GM12878 (cell line): ENCODE measurements around the gene SLCO4A1. TPM values are rescaled to one million over a fixed set of nuclear protein-coding genes. Genes with fewer than 3 reads are reported as not detected.

ENCODE experiments used
- ATAC-seq: fragments of 200-7000 bp; cut with Tn5 transposase; 3 replicates; pipeline ENCODE4 v1.9.1; 2020; ENCODE audit warnings: mild to moderate bottlenecking, moderate library complexity
- BruUV-seq: library from RNA; stranded (reverse); fragments of 400-500 nt; replicated peaks from 2 replicates; lab custom pipeline; 2021; lab: Mats Ljungman, UMichigan
- CTCF ChIA-PET: fragments of 300-600 bp; sonication (Branson Sonifier 250); formaldehyde crosslinking; extraction: SDS; loops from one replicate; lab custom pipeline; 2021; ENCODE audit warnings: inconsistent platforms; lab: Yijun Ruan, JAX
- POLR2A ChIA-PET: fragments of 350-600 bp; formaldehyde crosslinking; extraction: SDS; loops from one replicate; lab custom pipeline; 2021; ENCODE audit warnings: inconsistent platforms; lab: Charles Lee
- RAD21 ChIA-PET: fragments of 300-600 bp; sonication (Branson Sonifier 250); formaldehyde crosslinking; loops from one replicate; lab custom pipeline; 2023; ENCODE audit warnings: antibody characterized with exemption; ENCODE audit not compliant: unreplicated experiment; lab: Charles Lee
- SMC1A ChIA-PET: fragments of 300-600 bp; sonication (Branson Sonifier 250); formaldehyde crosslinking; loops from one replicate; lab custom pipeline; 2023; ENCODE audit not compliant: unreplicated experiment, uncharacterized antibody; lab: Charles Lee
- DNase-seq: peaks from one replicate; pipeline ENCODE4 v3.0.0-alpha.2; 2011; ENCODE audit warnings: low read depth, low spot score
- FAIRE-seq: peaks from 3 replicates; lab custom pipeline; 2011; peaks lifted over from hg19 to GRCh38; lab: Jason Lieb, UNC
- H2AFZ ChIP-seq: 2 replicates; pipeline ENCODE4 v1.6.0; 2011; ENCODE audit warnings: low read depth, low read length, control low read depth; ENCODE audit not compliant: control insufficient read depth
- H3K27ac ChIP-seq: 2 replicates; pipeline ENCODE4 v1.5.1; 2011; ENCODE audit warnings: control low read depth; ENCODE audit not compliant: control insufficient read depth, insufficient read depth
- H3K27me3 ChIP-seq, 2 experiments: replicated peaks in 1 of 2; 2 replicates each; pipeline versions ENCODE4 v1.6.0 to v1.6.1; 2011; ENCODE audit warnings: low read length in 1 of 2; ENCODE audit not compliant: control insufficient read depth in 2 of 2, insufficient read depth in 2 of 2
- H3K36me3 ChIP-seq, 2 experiments: 2 replicates each; pipeline ENCODE4 v1.5.1; 2011; ENCODE audit warnings: low read length in 1 of 2; ENCODE audit not compliant: control insufficient read depth in 2 of 2, insufficient read depth in 2 of 2
- H3K4me1 ChIP-seq: 2 replicates; pipeline ENCODE4 v1.6.1; 2011; ENCODE audit warnings: mild to moderate bottlenecking, low read length, moderate library complexity, mixed read lengths; ENCODE audit not compliant: control insufficient read depth, insufficient read depth
- H3K4me2 ChIP-seq: 2 replicates; pipeline ENCODE4 v1.6.0; 2011; ENCODE audit warnings: control low read depth; ENCODE audit not compliant: control insufficient read depth, insufficient read depth
- H3K4me3 ChIP-seq: fragments of 200-600 bp; sonication (generic); 2 replicates; pipeline ENCODE4 v1.5.1; 2016
- H3K79me2 ChIP-seq: 2 replicates; pipeline ENCODE4 v1.6.0; 2011; ENCODE audit warnings: low read length; ENCODE audit not compliant: control insufficient read depth, insufficient read depth
- H3K9ac ChIP-seq: 2 replicates; pipeline ENCODE4 v1.8.0; 2011; ENCODE audit warnings: low read length, control low read depth, mixed read lengths; ENCODE audit not compliant: control insufficient read depth, insufficient read depth
- H3K9me3 ChIP-seq: replicated peaks from 3 replicates; pipeline ENCODE4 v1.5.1; 2011; ENCODE audit warnings: mild to moderate bottlenecking, low read length; ENCODE audit not compliant: control insufficient read depth, insufficient read depth
- H4K20me1 ChIP-seq: 2 replicates; pipeline ENCODE4 v1.6.0; 2011; ENCODE audit not compliant: control insufficient read depth, insufficient read depth
- BCL3 ChIP-seq: IDR thresholded peaks from 2 replicates; pipeline ENCODE4 v1.6.1; 2011; ENCODE audit warnings: borderline replicate concordance, low read depth, mild to moderate bottlenecking, moderate library complexity, low read length; ENCODE audit not compliant: insufficient read depth, poor library complexity, severe bottlenecking
- BCLAF1 ChIP-seq: fragments of 450-650 bp; IDR thresholded peaks from 2 replicates; pipeline ENCODE4 v1.6.1; 2017; ENCODE audit warnings: antibody characterized with exemption, mild to moderate bottlenecking, moderate library complexity
- CEBPB ChIP-seq, 2 experiments: fragments of 150-350 bp in 1 of 2; IDR thresholded peaks; 2 replicates each; pipeline ENCODE4 v1.6.1; 2012 to 2014; ENCODE audit warnings: low read depth in 2 of 2, low read length in 2 of 2, borderline replicate concordance in 1 of 2, inconsistent platforms in 1 of 2
- EZH2 ChIP-seq: IDR thresholded peaks from 2 replicates; pipeline ENCODE4 v1.6.1; 2012; ENCODE audit warnings: low read depth, mild to moderate bottlenecking, control low read depth, inconsistent platforms, low read length, borderline replicate concordance; ENCODE audit not compliant: control insufficient read depth
- HDGF ChIP-seq: fragments of 450-650 bp; IDR thresholded peaks from 2 replicates; pipeline ENCODE4 v1.6.1; 2016; ENCODE audit warnings: antibody characterized with exemption
- JUNB ChIP-seq: IDR thresholded peaks from 2 replicates; pipeline ENCODE4 v1.6.1; 2016; ENCODE audit warnings: antibody characterized with exemption, mild to moderate bottlenecking
- LARP7 ChIP-seq: fragments of 450-650 bp; IDR thresholded peaks from 2 replicates; pipeline ENCODE4 v1.6.1; 2017; ENCODE audit warnings: mild to moderate bottlenecking
- MAX ChIP-seq: IDR thresholded peaks from 2 replicates; pipeline ENCODE4 v1.6.1; 2012; ENCODE audit warnings: low read depth, low read length, improper control_type of control experiment
- MEF2A ChIP-seq: IDR thresholded peaks from 2 replicates; pipeline ENCODE4 v1.6.1; 2011; ENCODE audit warnings: low read depth, mild to moderate bottlenecking, low read length, moderate library complexity; ENCODE audit not compliant: insufficient read depth
- NFXL1 ChIP-seq: fragments of 450-650 bp; IDR thresholded peaks from 2 replicates; pipeline ENCODE4 v1.6.1; 2017; ENCODE audit warnings: antibody characterized with exemption, mild to moderate bottlenecking, borderline replicate concordance
- PAX8 ChIP-seq: fragments of 450-650 bp; IDR thresholded peaks from 2 replicates; pipeline ENCODE4 v1.6.1; 2017; ENCODE audit warnings: mild to moderate bottlenecking, moderate library complexity
- POLR2AphosphoS2 ChIP-seq: IDR thresholded peaks from 2 replicates; pipeline ENCODE4 v1.6.1; 2011; ENCODE audit warnings: low read depth, mild to moderate bottlenecking, low read length, improper control_type of control experiment, moderate library complexity
- SP1 ChIP-seq: IDR thresholded peaks from one replicate; pipeline ENCODE4 v1.6.1; 2011; ENCODE audit warnings: low read depth, low read length
- ZBTB40 ChIP-seq: fragments of 450-650 bp; IDR thresholded peaks from 2 replicates; pipeline ENCODE4 v1.6.1; 2016; ENCODE audit warnings: mild to moderate bottlenecking, moderate library complexity, borderline replicate concordance
- WGBS: methylation state at CpG from one replicate; pipeline ENCODE4 v1.1.6; 2016; ENCODE audit warnings: low lambda C conversion rate; ENCODE audit not compliant: insufficient replicate concordance, insufficient coverage; ENCODE audit errors: missing lambda C conversion rate; 5-methylcytosine and 5-hydroxymethylcytosine counted together
- in situ Hi-C: fragments of 300-500 bp; cut with MboI; formaldehyde crosslinking; loops from 9 replicates; pipeline ENCODE4 v1.14.3; 2018; ENCODE audit warnings: mixed read lengths
- intact Hi-C: fragments of 100-400 bp; cut with micrococcal nuclease; formaldehyde crosslinking; loops from one replicate; pipeline ENCODE4 v1.14.2; 2022; ENCODE audit not compliant: unreplicated experiment
- polyA plus RNA-seq, 11 experiments: library from polyadenylated mRNA; depleted of rRNA in 4 of 11; unstranded in 6 of 11; stranded (reverse) in 5 of 11; fragments of >200 nt; fragmentation: Nextera tagmentation in 4 of 11; fragmentation: Illumina TruSeq in 1 of 11; extraction: Ambion mirVana in 4 of 11; extraction: Trizol in 1 of 11; gene quantifications; 1 replicate in 1 of 11; 2 replicates in 10 of 11; pipeline versions ENCODE4 v1.2.1 to v1.2.3, GENCODE V29; 2011 to 2016; ENCODE audit warnings: inconsistent platforms in 2 of 11, missing spikeins in 2 of 11, low read depth in 1 of 11
- total RNA-seq, 4 experiments: library from RNA; depleted of rRNA in 3 of 4; stranded (reverse); fragments of >200 nt in 3 of 4; fragmentation: Illumina TruSeq in 1 of 4; extraction: Trizol in 1 of 4; gene quantifications; 2 replicates each; pipeline versions ENCODE4 v1.2.1 to v1.2.3, GENCODE V29; 2013 to 2021

Gene SLCO4A1
- total and polyA plus RNA-seq, 10 of the 15 experiments (the other 5 are each of a cell fraction or from before 2014, with no cell fraction given) = 2.1 to 30.7 (median 12.0) TPM

- peaks cover 3 to 16% of the 10 kb centered on the region in 2 experiments; a peak in 3 of 4 replicates for H3K36me3 ChIP-seq
- 67% methylated on average over 4 of the region's 6 CpGs for WGBS
- H3K4me2 ChIP-seq = no peak overlapping the region
- no peak overlapping the region for H2AFZ ChIP-seq
- no peak for ATAC-seq
- peaks cover 9% of the 10 kb centered on the region for H3K4me1 ChIP-seq
- no peak for DNase-seq
- no peak overlapping the region for H3K9ac ChIP-seq
- SMC1A ChIA-PET = no interaction called here
- no TSS peak for BruUV-seq
- no peaks in the 10 kb centered on the region for H3K9me3 ChIP-seq
- FAIRE-seq = no peak
- no peaks in the 10 kb centered on the region for H3K79me2 ChIP-seq
- POLR2A ChIA-PET = no interaction called here
- no peaks in the 10 kb centered on the region for H4K20me1 ChIP-seq
- H3K27ac ChIP-seq = no peak overlapping the region
- H3K27me3 ChIP-seq = no peaks in the 10 kb centered on the region
- no peak for TF ChIP-seq CEBPB (IDR thresholded peaks at IDR 0.05; ENCODE audit: borderline replicate concordance in 1 of 2, low read depth in 2 of 2, low read length in 2 of 2)
- TF ChIP-seq PAX8 = no peak
- no peak for TF ChIP-seq SP1
- TF ChIP-seq MEF2A = no peak
- no peak for TF ChIP-seq NFXL1
- no peak for TF ChIP-seq EZH2
- no peak for TF ChIP-seq BCL3
- no peak for TF ChIP-seq JUNB
- no peak for TF ChIP-seq LARP7
- no peak for TF ChIP-seq ZBTB40
- TF ChIP-seq MAX = no peak
- no peak for TF ChIP-seq BCLAF1
- no peak for TF ChIP-seq HDGF
- no peak for TF ChIP-seq POLR2AphosphoS2
- intact Hi-C loops = no loop called here
- H3K4me3 ChIP-seq = no peak overlapping the region
- CTCF ChIA-PET = no interaction called here
- RAD21 ChIA-PET = no interaction called here
- in situ Hi-C loops = no loop called here
Measured at GRCh38 chr20:62662422-62662821, 20.1 kb downstream of the SLCO4A1 start.
